CD14-positive monocyte (primary cell): ENCODE data around the gene SSB. TPM values are rescaled to one million over a fixed set of nuclear protein-coding genes. Genes with fewer than 3 reads are reported as not detected.

Source experiments
- DNase-seq, 3 donors: peaks; one replicate each; pipeline ENCODE4 v3.0.0-alpha.2; 2011 to 2022
- H2AFZ ChIP-seq: 2 replicates; pipeline ENCODE4 v1.6.0; 2012; ENCODE audit warnings: mild to moderate bottlenecking, low read depth, low read length, inconsistent platforms; ENCODE audit not compliant: insufficient read depth, poor library complexity, severe bottlenecking
- H3K27ac ChIP-seq, 2 donors: 1 replicate in 1 of 2; 2 replicates in 1 of 2; pipeline ENCODE4 v1.5.1; 2012 to 2013; ENCODE audit warnings: low read length in 2 of 2, control low read depth in 1 of 2, inconsistent platforms in 1 of 2, low read depth in 1 of 2, mild to moderate bottlenecking in 1 of 2
- H3K27me3 ChIP-seq, 2 donors: one replicate each; pipeline versions ENCODE4 v1.6.0 to v1.6.1; 2011 to 2013; ENCODE audit warnings: low read length in 2 of 2; ENCODE audit not compliant: control insufficient read depth in 2 of 2, insufficient read depth in 2 of 2
- H3K36me3 ChIP-seq, 2 donors: replicated peaks in 1 of 2; 1 replicate in 1 of 2; 2 replicates in 1 of 2; pipeline versions ENCODE4 v1.5.1 to v1.6.1; 2012 to 2013; ENCODE audit warnings: low read length in 2 of 2, control low read depth in 1 of 2, inconsistent platforms in 1 of 2, mild to moderate bottlenecking in 1 of 2; ENCODE audit not compliant: insufficient read depth in 2 of 2, control insufficient read depth in 1 of 2
- H3K4me1 ChIP-seq, 2 donors: 1 replicate in 1 of 2; 2 replicates in 1 of 2; pipeline versions ENCODE4 v1.5.1 to v1.6.1; 2012 to 2013; ENCODE audit warnings: low read length in 2 of 2, control low read depth in 1 of 2, inconsistent platforms in 1 of 2, mild to moderate bottlenecking in 1 of 2, moderate library complexity in 1 of 2; ENCODE audit not compliant: insufficient read depth in 2 of 2, control insufficient read depth in 1 of 2
- H3K4me2 ChIP-seq: replicated peaks from 2 replicates; pipeline ENCODE3; 2012; ENCODE audit warnings: low read length, moderate library complexity, mild to moderate bottlenecking; ENCODE audit not compliant: poor library complexity, severe bottlenecking; ENCODE audit errors: extremely low read depth
- H3K4me3 ChIP-seq, 3 experiments: fragments of 200-600 bp in 1 of 3; sonication (generic) in 1 of 3; replicated peaks in 1 of 3; 1 replicate in 2 of 3; 2 replicates in 1 of 3; pipeline ENCODE4 v1.5.1; 2011 to 2013; ENCODE audit warnings: low read length in 3 of 3, mild to moderate bottlenecking in 3 of 3, control low read depth in 2 of 3, low read depth in 2 of 3, inconsistent platforms in 1 of 3, moderate library complexity in 1 of 3
- H3K79me2 ChIP-seq: 2 replicates; pipeline ENCODE4 v1.6.0; 2012; ENCODE audit warnings: mild to moderate bottlenecking, control low read depth, inconsistent platforms, low read length, moderate library complexity; ENCODE audit not compliant: insufficient read depth
- H3K9ac ChIP-seq: 2 replicates; pipeline ENCODE4 v1.6.0; 2017; ENCODE audit warnings: low read length, mild to moderate bottlenecking; ENCODE audit not compliant: insufficient read depth, poor library complexity, severe bottlenecking
- H3K9me3 ChIP-seq, 2 donors: replicated peaks in 1 of 2; 1 replicate in 1 of 2; 2 replicates in 1 of 2; pipeline versions ENCODE4 v1.5.1 to v1.6.1; 2012 to 2013; ENCODE audit warnings: low read length in 2 of 2, control low read depth in 1 of 2; ENCODE audit not compliant: control insufficient read depth in 1 of 2, insufficient read depth in 1 of 2
- H4K20me1 ChIP-seq: 2 replicates; pipeline ENCODE4 v1.6.0; 2012; ENCODE audit warnings: mild to moderate bottlenecking, low read length, control low read depth, moderate library complexity; ENCODE audit not compliant: insufficient read depth
- H3K27ac Mint-ChIP-seq, 7 donors: one replicate each; pipeline ENCODE4 v1.8.0; 2020; ENCODE audit warnings: mild to moderate bottlenecking in 7 of 7, mixed read lengths in 7 of 7, moderate library complexity in 6 of 7, inconsistent platforms in 2 of 7
- H3K27me3 Mint-ChIP-seq, 3 donors: one replicate each; pipeline ENCODE4 v1.8.0; 2021 to 2022; ENCODE audit warnings: low read depth in 3 of 3, mild to moderate bottlenecking in 3 of 3, mixed read lengths in 3 of 3, moderate library complexity in 3 of 3, inconsistent platforms in 1 of 3
- H3K36me3 Mint-ChIP-seq, 2 donors: one replicate each; pipeline ENCODE4 v1.8.0; 2020; ENCODE audit warnings: mixed read lengths in 2 of 2, inconsistent platforms in 1 of 2, mild to moderate bottlenecking in 1 of 2
- H3K4me1 Mint-ChIP-seq: one replicate; pipeline ENCODE4 v1.8.0; 2020; ENCODE audit warnings: mild to moderate bottlenecking, mixed read lengths
- H3K4me3 Mint-ChIP-seq, 2 donors: one replicate each; pipeline ENCODE4 v1.8.0; 2020; ENCODE audit warnings: mild to moderate bottlenecking in 2 of 2, mixed read lengths in 2 of 2, moderate library complexity in 1 of 2
- H3K9me3 Mint-ChIP-seq, 7 donors: one replicate each; pipeline ENCODE4 v1.8.0; 2020 to 2022; ENCODE audit warnings: mixed read lengths in 7 of 7, mild to moderate bottlenecking in 6 of 7, moderate library complexity in 6 of 7, inconsistent platforms in 2 of 7
- CTCF ChIP-seq: fragments of 200-600 bp; IDR thresholded peaks from one replicate; pipeline ENCODE4 v1.8.0; 2022; ENCODE audit warnings: antibody characterized with exemption, mild to moderate bottlenecking
- WGBS: methylation state at CpG from one replicate; pipeline ENCODE4 v1.1.5; 2013; ENCODE audit warnings: missing lambda C conversion rate; ENCODE audit not compliant: insufficient coverage; 5-methylcytosine and 5-hydroxymethylcytosine counted together
- intact Hi-C, 2 donors: fragments of 100-400 bp; cut with micrococcal nuclease; formaldehyde crosslinking; loops; one replicate each; pipeline versions ENCODE4 v1.15.0 to v1.15.1; 2023
- polyA plus RNA-seq, 3 donors: library from polyadenylated mRNA; depleted of rRNA in 1 of 3; unstranded in 2 of 3; stranded (reverse) in 1 of 3; fragments of 300-500 nt in 2 of 3; fragments of >200 nt in 1 of 3; fragmentation: Illumina TruSeq in 2 of 3; gene quantifications; 1 replicate in 2 of 3; 2 replicates in 1 of 3; pipeline ENCODE4 v1.2.3, GENCODE V29; 2012 to 2021

SSB gene
- polyA plus RNA-seq, 3 donors = 32.6 to 88.7 (median 60.2) TPM

DNA sequence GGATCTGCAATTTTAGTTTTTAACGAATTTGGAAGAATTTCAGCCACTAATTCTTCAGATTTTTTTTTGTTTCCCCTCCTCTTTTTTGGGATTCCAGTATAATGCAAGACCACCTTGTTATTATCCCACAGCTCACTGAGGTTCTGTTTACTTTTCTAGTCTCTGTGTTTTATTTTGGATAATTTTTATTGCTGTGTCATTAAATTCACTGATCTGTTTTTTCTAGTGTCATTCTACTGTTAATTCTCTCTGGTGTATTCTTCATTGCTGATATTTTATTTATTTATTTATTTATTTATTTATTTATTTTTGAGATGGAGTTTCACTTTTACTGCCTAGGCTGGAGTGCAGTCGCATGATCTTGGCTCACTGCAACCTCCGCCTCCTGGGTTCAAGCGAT, 60.8 kb downstream of the SSB start:
- H3K4me1 ChIP-seq = no peaks in the 10 kb centered on the region

GRCh38 chr2:169860149-169860548, 61.5 kb downstream of the SSB start:
- Mint-ChIP-seq H3K4me1 (no peaks in the 10 kb centered on the region), H3K4me3 (no peak overlapping the region), H3K27ac (no peak overlapping the region), H3K9me3 (peaks cover 5 to 20% (median 14%) of the 10 kb centered on the region in 7 donors), H3K36me3 (peaks cover 22 to 26% of the 10 kb centered on the region in 2 donors), H3K27me3 (peaks cover 0 to 4% (median 0%) of the 10 kb centered on the region in 3 donors)
- Histone ChIP-seq H3K27me3 (no peaks in the 10 kb centered on the region), H2AFZ (no peak overlapping the region), H4K20me1 (peaks cover 40% of the 10 kb centered on the region), H3K4me1 (no peaks in the 10 kb centered on the region), H3K79me2 (peaks cover 32% of the 10 kb centered on the region), H3K9ac (no peak overlapping the region), H3K9me3 (peaks cover 0 to 10% of the 10 kb centered on the region in 2 donors), H3K27ac (no peak overlapping the region), H3K4me2 (no peak overlapping the region), H3K36me3 (no peaks in the 10 kb centered on the region), H3K4me3 (no peak overlapping the region)
- no peak for DNase-seq
- WGBS = 83% methylated on average over 1 of the region's 4 CpGs
- intact Hi-C loops = no loop called here
- no peak for TF ChIP-seq CTCF

More for the DNA sequence above, 60.8 kb downstream of the SSB start:
- Histone ChIP-seq H3K36me3 (no peaks in the 10 kb centered on the region), H3K27ac (no peak overlapping the region), H3K79me2 (peaks cover 30% of the 10 kb centered on the region), H4K20me1 (peaks cover 37% of the 10 kb centered on the region), H3K4me3 (no peak overlapping the region), H2AFZ (no peak overlapping the region), H3K9ac (no peak overlapping the region), H3K27me3 (no peaks in the 10 kb centered on the region), H3K4me2 (no peak overlapping the region), H3K9me3 (peaks cover 0 to 10% of the 10 kb centered on the region in 2 donors)
- Mint-ChIP-seq H3K36me3 (peaks cover 22 to 26% of the 10 kb centered on the region in 2 donors), H3K4me3 (no peak overlapping the region), H3K27ac (peak overlapping the region in 1 of 7 donors; percentile 36), H3K9me3 (peaks cover 5 to 20% (median 14%) of the 10 kb centered on the region in 7 donors), H3K4me1 (no peaks in the 10 kb centered on the region), H3K27me3 (peaks cover 0 to 4% (median 0%) of the 10 kb centered on the region in 3 donors)
- no peak for DNase-seq
- intact Hi-C loops = no loop called here
- 100% methylated on average over 3 of the region's 4 CpGs for WGBS
- TF ChIP-seq CTCF = no peak

Other genes with a start within 250 kb of the SSB start
- 10 to 100 TPM in 2 of 3 donors, 1 to 10 TPM in 1; 9.1 to 16.9 (median 14.3) TPM for gene FASTKD1, start 225.0 kb upstream of the SSB start, polyA plus RNA-seq
- gene PPIG, start 214.5 kb upstream of the SSB start, polyA plus RNA-seq = 10 to 100 TPM; 21.0 to 34.4 (median 21.3) TPM
- not detected for gene CFAP210, start 104.5 kb upstream of the SSB start, polyA plus RNA-seq
- gene PHOSPHO2, start 104.4 kb upstream of the SSB start, polyA plus RNA-seq = 1 to 10 TPM in 1 of 3 donors, under 1 TPM in 2; 0.53 to 1.2 (median 0.74) TPM
- gene KLHL23, start 65.0 kb upstream of the SSB start, polyA plus RNA-seq = under 1 TPM; 0.11 to 0.13 (median 0.12) TPM
- gene METTL5, start 26.0 kb downstream of the SSB start, polyA plus RNA-seq = 10 to 100 TPM; 11.1 to 60.8 (median 51.0) TPM
- 10 to 100 TPM in 1 of 3 donors, 1 to 10 TPM in 2; 4.3 to 10.7 (median 4.7) TPM for gene UBR3, start 28.6 kb downstream of the SSB start, polyA plus RNA-seq